OCI-LY7 (cell line): ENCODE measurements around the gene LRP1B. TPM values are rescaled to one million over a fixed set of nuclear protein-coding genes. Genes with fewer than 3 reads are reported as not detected.

ENCODE experiments used
- BruUV-seq: library from RNA; stranded (reverse); fragments of 400-500 nt; replicated peaks from 2 replicates; lab custom pipeline; 2021; lab: Mats Ljungman, UMichigan
- CTCF ChIA-PET: fragments of 300-600 bp; sonication (Branson Sonifier 250); formaldehyde crosslinking; loops from one replicate; lab custom pipeline; 2022; ENCODE audit warnings: antibody characterized with exemption; ENCODE audit not compliant: unreplicated experiment; lab: Charles Lee
- POLR2A ChIA-PET: fragments of 300-600 bp; sonication (Branson Sonifier 250); formaldehyde crosslinking; loops from one replicate; lab custom pipeline; 2022; ENCODE audit warnings: antibody characterized with exemption; lab: Charles Lee
- DNase-seq: peaks from one replicate; pipeline ENCODE4 v3.0.0-alpha.2; 2015; ENCODE audit warnings: low spot score
- H2AFZ ChIP-seq: fragments of 200-600 bp; sonication (generic), shearing (Covaris generic); 2 replicates; pipeline ENCODE4 v1.6.1; 2014; ENCODE audit warnings: mild to moderate bottlenecking, antibody characterized with exemption, low read length, moderate library complexity
- H3K27ac ChIP-seq: fragments of 200-600 bp; sonication (generic); 2 replicates; pipeline ENCODE4 v1.5.1; 2014; ENCODE audit warnings: mixed run types, low read depth, mild to moderate bottlenecking, moderate library complexity, low read length, inconsistent platforms; ENCODE audit not compliant: poor library complexity, severe bottlenecking
- H3K36me3 ChIP-seq: fragments of 200-600 bp; sonication (generic); 2 replicates; pipeline ENCODE4 v1.6.1; 2014; ENCODE audit warnings: mild to moderate bottlenecking, antibody characterized with exemption, low read length, moderate library complexity, mixed read lengths; ENCODE audit not compliant: insufficient read depth
- H3K4me1 ChIP-seq: fragments of 200-600 bp; sonication (generic); 2 replicates; pipeline ENCODE4 v1.5.1; 2014; ENCODE audit warnings: mild to moderate bottlenecking, low read length; ENCODE audit not compliant: insufficient read depth, poor library complexity, severe bottlenecking
- H3K4me2 ChIP-seq: fragments of 200-600 bp; sonication (generic); 2 replicates; pipeline ENCODE4 v1.6.1; 2014; ENCODE audit warnings: mild to moderate bottlenecking, low read length
- H3K4me3 ChIP-seq: fragments of 200-600 bp; sonication (generic); 2 replicates; pipeline ENCODE4 v1.5.1; 2014; ENCODE audit warnings: mild to moderate bottlenecking, low read depth, low read length; ENCODE audit not compliant: poor library complexity, severe bottlenecking
- H3K79me2 ChIP-seq: fragments of 200-600 bp; sonication (generic); 2 replicates; pipeline ENCODE4 v1.6.1; 2016; ENCODE audit warnings: low read depth, mild to moderate bottlenecking, low read length, moderate library complexity, mixed read lengths; ENCODE audit not compliant: insufficient read depth
- H3K9me2 ChIP-seq: fragments of 200-600 bp; sonication (generic); 2 replicates; pipeline ENCODE4 v1.6.1; 2016; ENCODE audit warnings: mild to moderate bottlenecking, low read length, mixed read lengths; ENCODE audit not compliant: insufficient read depth
- H3K9me3 ChIP-seq: fragments of 200-600 bp; sonication (generic); 2 replicates; pipeline ENCODE4 v1.6.1; 2014; ENCODE audit warnings: mild to moderate bottlenecking, mixed run types, low read length, mixed read lengths
- H4K20me1 ChIP-seq: fragments of 200-600 bp; sonication (generic); 2 replicates; pipeline ENCODE4 v1.6.1; 2014; ENCODE audit warnings: mild to moderate bottlenecking, antibody characterized with exemption, low read length, moderate library complexity, mixed read lengths; ENCODE audit not compliant: insufficient read depth
- CTCF ChIP-seq: fragments of 200-600 bp; sonication (generic); conservative IDR thresholded peaks from 2 replicates; pipeline ENCODE4 v1.5.1; 2014; ENCODE audit warnings: mild to moderate bottlenecking, antibody characterized with exemption, low read length, moderate library complexity, mixed read lengths
- EZH2phosphoT487 ChIP-seq: fragments of 200-600 bp; sonication (generic); IDR thresholded peaks from 2 replicates; pipeline ENCODE4 v1.6.1; 2018; ENCODE audit warnings: low read depth, borderline replicate concordance, mild to moderate bottlenecking, mixed run types, antibody characterized with exemption, low read length, moderate library complexity, mixed read lengths
- intact Hi-C: fragments of 100-400 bp; cut with micrococcal nuclease; formaldehyde crosslinking; loops from one replicate; pipeline ENCODE4 v1.10.0; 2022; ENCODE audit not compliant: unreplicated experiment
- total RNA-seq, 2 experiments: library from RNA; depleted of rRNA in 1 of 2; stranded (reverse); fragments of >200 nt in 1 of 2; shearing (Covaris generic) in 1 of 2; gene quantifications; 2 replicates each; pipeline ENCODE4 v1.2.3, GENCODE V29; 2014 to 2022

Gene LRP1B
- total RNA-seq, 2 experiments from 2014 or later = not detected

- H2AFZ ChIP-seq = no peak overlapping the region
- CTCF ChIA-PET = no interaction called here
- DNase-seq = no peak
- intact Hi-C loops = no loop called here
- H3K9me2 ChIP-seq = no peaks in the 10 kb centered on the region
- H3K79me2 ChIP-seq = no peaks in the 10 kb centered on the region
- TF ChIP-seq CTCF (no peak), EZH2phosphoT487 (no peak)
- H3K4me2 ChIP-seq = no peak overlapping the region
- POLR2A ChIA-PET = no interaction called here
- no peak overlapping the region for H3K4me3 ChIP-seq
- H3K9me3 ChIP-seq = no peaks in the 10 kb centered on the region
- H4K20me1 ChIP-seq = no peaks in the 10 kb centered on the region; the same call in 1 of the 2 replicates
- no TSS peak for BruUV-seq
- H3K36me3 ChIP-seq = no peaks in the 10 kb centered on the region
- H3K27ac ChIP-seq = no peak overlapping the region
- H3K4me1 ChIP-seq = no peaks in the 10 kb centered on the region
These were observed 1563.1 kb downstream of the LRP1B start for GRCh38 chr2:140567734-140568133.

DNA sequence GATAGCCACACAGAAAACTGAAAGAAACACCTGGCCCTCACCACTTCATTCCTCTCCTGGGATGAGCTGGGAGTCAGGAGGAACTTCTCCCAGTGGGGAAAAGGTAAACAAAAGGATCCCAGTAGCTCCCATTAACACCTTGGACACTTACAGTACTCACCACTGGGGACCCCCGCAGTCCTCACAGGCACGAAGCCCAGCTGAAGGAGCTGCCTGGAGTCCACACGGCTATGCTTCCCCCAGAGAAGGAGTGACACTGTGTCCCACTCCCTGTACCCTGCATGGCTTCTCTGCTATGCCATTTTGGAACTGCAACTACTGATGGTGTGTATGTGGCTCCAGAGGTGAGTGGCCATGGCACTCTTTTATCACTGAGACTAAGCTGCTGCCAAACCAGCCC lies 1565.1 kb downstream of the LRP1B start:
- POLR2A ChIA-PET = no interaction called here
- H3K79me2 ChIP-seq = no peaks in the 10 kb centered on the region
- no peak overlapping the region for H2AFZ ChIP-seq
- intact Hi-C loops = no loop called here
- no peak for DNase-seq
- H3K9me2 ChIP-seq = no peaks in the 10 kb centered on the region
- no peak overlapping the region for H3K4me2 ChIP-seq
- no peaks in the 10 kb centered on the region for H3K36me3 ChIP-seq
- H4K20me1 ChIP-seq = no peaks in the 10 kb centered on the region; the same call in 1 of the 2 replicates
- BruUV-seq = no TSS peak
- no peak overlapping the region for H3K4me3 ChIP-seq
- TF ChIP-seq EZH2phosphoT487 (no peak), CTCF (no peak)
- H3K4me1 ChIP-seq = no peaks in the 10 kb centered on the region
- H3K27ac ChIP-seq = no peak overlapping the region
- no peaks in the 10 kb centered on the region for H3K9me3 ChIP-seq
- CTCF ChIA-PET = no interaction called here

GRCh38 chr2:140555701-140556100 lies 1575.1 kb downstream of the LRP1B start:
- no peak overlapping the region for H3K27ac ChIP-seq
- DNase-seq = no peak
- H3K9me3 ChIP-seq = no peaks in the 10 kb centered on the region
- no peak for TF ChIP-seq CTCF
- no peak for TF ChIP-seq EZH2phosphoT487
- no peaks in the 10 kb centered on the region for H3K36me3 ChIP-seq
- no peaks in the 10 kb centered on the region for H3K9me2 ChIP-seq
- no peaks in the 10 kb centered on the region for H3K79me2 ChIP-seq
- CTCF ChIA-PET = no interaction called here
- no TSS peak for BruUV-seq
- no peaks in the 10 kb centered on the region for H3K4me1 ChIP-seq
- H3K4me2 ChIP-seq = no peak overlapping the region
- POLR2A ChIA-PET = interaction anchor here (0.7 kb wide), 1 partner anchor 998 kb away, joined by 3 read pairs; no protein-coding TSS in a partner anchor
- intact Hi-C loops = no loop called here
- H2AFZ ChIP-seq = no peak overlapping the region
- no peak overlapping the region for H3K4me3 ChIP-seq
- H4K20me1 ChIP-seq = no peaks in the 10 kb centered on the region
